ENCODE results near the gene PRKCB.

DNA sequence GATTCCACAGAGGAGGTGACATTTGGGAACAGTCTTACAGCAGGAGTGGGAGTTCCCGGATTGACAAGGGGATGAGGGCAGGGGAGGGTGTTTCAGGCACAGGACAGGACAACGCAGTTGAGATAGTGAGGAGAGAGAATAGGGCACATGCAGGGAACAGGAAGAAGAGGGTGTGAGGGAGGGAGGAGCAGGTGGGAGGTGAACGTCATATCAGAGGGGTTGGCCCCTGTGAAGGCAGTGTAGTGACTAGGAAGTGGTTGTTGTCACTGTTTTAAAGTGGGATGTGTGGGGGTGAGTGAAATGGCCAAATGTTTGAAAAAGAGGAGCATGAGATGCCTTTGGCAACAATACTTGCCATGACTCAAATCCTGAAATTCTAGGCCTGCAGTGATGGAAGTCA is 12.2 kb downstream of the PRKCB start:
- no peak for TF ChIP-seq EZH2 (IDR thresholded peaks at IDR 0.05; ENCODE audit: low read depth, unreplicated experiment)
- no peak for TF ChIP-seq CTCF (conservative IDR thresholded peaks at IDR 0.05; ENCODE audit: low read depth in 2 of 2)
- no peak for TF ChIP-seq CREB1 (CRISPR knock-in tag; IDR thresholded peaks at IDR 0.05; ENCODE audit: low read depth)
- no peak for TF ChIP-seq POLR2AphosphoS5 (IDR thresholded peaks at IDR 0.05; ENCODE audit: low read depth)
- TF ChIP-seq, protein P1, sequence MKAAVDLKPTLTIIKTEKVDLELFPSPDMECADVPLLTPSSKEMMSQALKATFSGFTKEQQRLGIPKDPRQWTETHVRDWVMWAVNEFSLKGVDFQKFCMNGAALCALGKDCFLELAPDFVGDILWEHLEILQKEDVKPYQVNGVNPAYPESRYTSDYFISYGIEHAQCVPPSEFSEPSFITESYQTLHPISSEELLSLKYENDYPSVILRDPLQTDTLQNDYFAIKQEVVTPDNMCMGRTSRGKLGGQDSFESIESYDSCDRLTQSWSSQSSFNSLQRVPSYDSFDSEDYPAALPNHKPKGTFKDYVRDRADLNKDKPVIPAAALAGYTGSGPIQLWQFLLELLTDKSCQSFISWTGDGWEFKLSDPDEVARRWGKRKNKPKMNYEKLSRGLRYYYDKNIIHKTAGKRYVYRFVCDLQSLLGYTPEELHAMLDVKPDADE (IDR thresholded peaks at IDR 0.05) = no peak
